ENCODE measurements around the gene ANKRD9. TPM values are rescaled to one million over a fixed set of nuclear protein-coding genes. Genes with fewer than 3 reads are reported as not detected.
A peak's percentile ranks its signal among the peaks of the same experiment; 100 is the strongest.

ANKRD9 gene
- total and polyA plus RNA-seq, 4 experiments from 2014 or later, result 0.69 to 2.5 (median 1.8) TPM; not detected in 1

- H3K36me3 Mint-ChIP-seq, result no peaks in the 10 kb centered on the region
- H3K27ac Mint-ChIP-seq, result peak overlapping the region in 3 of 7 donors; percentile 46 to 59 (median 55)
- H3K4me1 Mint-ChIP-seq, result peaks cover 3 to 9% (median 4%) of the 10 kb centered on the region in 4 donors
- Histone ChIP-seq H3K9me3 (ENCODE audit: control insufficient read depth in 1 of 2, low read length in 2 of 2) (no peaks in the 10 kb centered on the region), H3K27ac (ENCODE audit: low read depth, low read length) (peak overlapping the region; percentile 31), H3K4me1 (ENCODE audit: insufficient read depth, low read length) (peaks cover 9% of the 10 kb centered on the region), H3K4me3 (ENCODE audit: low read length in 2 of 2) (peak overlapping the region in 1 of 2 donors; percentile 64), H3K36me3 (ENCODE audit: insufficient read depth, low read length) (no peaks in the 10 kb centered on the region), H3K27me3 (ENCODE audit: insufficient read depth, low read length) (no peaks in the 10 kb centered on the region)
- peak overlapping the region; percentile 75 to 89 (median 84) for H3K4me3 Mint-ChIP-seq
- intact Hi-C loops (cut with micrococcal nuclease), result loop anchor here (5.0 kb wide), 2 partner anchors 199 to 554 kb away; partner anchors contain the start of genes DYNC1H1 and ZNF839
- ChIA-PET POLR2A (ENCODE audit: partially characterized antibody) (interaction anchor here (1.4 to 2.1 kb wide), 2 partner anchors 15 to 78 kb away, joined by 4 to 6 read pairs; no protein-coding TSS in a partner anchor), CTCF (ENCODE audit: partially characterized antibody) (interaction anchor here (0.6 to 12.2 kb wide), 13 partner anchors 8 to 200 kb away, joined by 3 to 252 read pairs (median 3); no protein-coding TSS in a partner anchor)
- DNase-seq, result peak in 4 of 5 donors; percentile 49 to 71 (median 57)
- peaks cover 2 to 3% of the 10 kb centered on the region in 2 donors for H3K27me3 Mint-ChIP-seq
- H3K9me3 Mint-ChIP-seq, result no peaks in the 10 kb centered on the region
These were observed 7.2 kb upstream of the ANKRD9 start for GRCh38 chr14:102516531-102517391.

GRCh38 chr14:102514987-102515733, 5.6 kb upstream of the ANKRD9 start:
- CTCF ChIA-PET (ENCODE audit: partially characterized antibody), result interaction anchor here (0.8 to 12.2 kb wide), 11 partner anchors 10 to 555 kb away, joined by 3 to 252 read pairs (median 4); no protein-coding TSS in a partner anchor
- Histone ChIP-seq H3K4me3 (ENCODE audit: low read length in 2 of 2) (no peak overlapping the region), H3K27me3 (ENCODE audit: insufficient read depth, low read length) (no peaks in the 10 kb centered on the region), H3K36me3 (ENCODE audit: insufficient read depth, low read length) (no peaks in the 10 kb centered on the region), H3K27ac (ENCODE audit: low read depth, low read length) (no peak overlapping the region), H3K9me3 (ENCODE audit: control insufficient read depth in 1 of 2, low read length in 2 of 2) (no peaks in the 10 kb centered on the region), H3K4me1 (ENCODE audit: insufficient read depth, low read length) (peaks cover 20% of the 10 kb centered on the region)
- H3K4me3 Mint-ChIP-seq, result peak overlapping the region in 2 of 8 donors; percentile 29 to 54
- no peak for DNase-seq
- peaks cover 4 to 21% (median 11%) of the 10 kb centered on the region in 4 donors for H3K4me1 Mint-ChIP-seq
- intact Hi-C loops (cut with micrococcal nuclease), result loop anchor here (5.0 kb wide), 2 partner anchors 198 to 553 kb away; partner anchors contain the start of genes DYNC1H1 and ZNF839
- H3K27ac Mint-ChIP-seq, result no peak overlapping the region
- POLR2A ChIA-PET (ENCODE audit: partially characterized antibody), result interaction anchor here (0.9 to 2.1 kb wide), 3 partner anchors 13 to 77 kb away, joined by 3 to 6 read pairs (median 4); no protein-coding TSS in a partner anchor
- H3K27me3 Mint-ChIP-seq, result peaks cover 2 to 3% of the 10 kb centered on the region in 2 donors
- H3K9me3 Mint-ChIP-seq, result peaks cover 0 to 4% (median 0%) of the 10 kb centered on the region in 8 donors
- no peaks in the 10 kb centered on the region for H3K36me3 Mint-ChIP-seq

DNA sequence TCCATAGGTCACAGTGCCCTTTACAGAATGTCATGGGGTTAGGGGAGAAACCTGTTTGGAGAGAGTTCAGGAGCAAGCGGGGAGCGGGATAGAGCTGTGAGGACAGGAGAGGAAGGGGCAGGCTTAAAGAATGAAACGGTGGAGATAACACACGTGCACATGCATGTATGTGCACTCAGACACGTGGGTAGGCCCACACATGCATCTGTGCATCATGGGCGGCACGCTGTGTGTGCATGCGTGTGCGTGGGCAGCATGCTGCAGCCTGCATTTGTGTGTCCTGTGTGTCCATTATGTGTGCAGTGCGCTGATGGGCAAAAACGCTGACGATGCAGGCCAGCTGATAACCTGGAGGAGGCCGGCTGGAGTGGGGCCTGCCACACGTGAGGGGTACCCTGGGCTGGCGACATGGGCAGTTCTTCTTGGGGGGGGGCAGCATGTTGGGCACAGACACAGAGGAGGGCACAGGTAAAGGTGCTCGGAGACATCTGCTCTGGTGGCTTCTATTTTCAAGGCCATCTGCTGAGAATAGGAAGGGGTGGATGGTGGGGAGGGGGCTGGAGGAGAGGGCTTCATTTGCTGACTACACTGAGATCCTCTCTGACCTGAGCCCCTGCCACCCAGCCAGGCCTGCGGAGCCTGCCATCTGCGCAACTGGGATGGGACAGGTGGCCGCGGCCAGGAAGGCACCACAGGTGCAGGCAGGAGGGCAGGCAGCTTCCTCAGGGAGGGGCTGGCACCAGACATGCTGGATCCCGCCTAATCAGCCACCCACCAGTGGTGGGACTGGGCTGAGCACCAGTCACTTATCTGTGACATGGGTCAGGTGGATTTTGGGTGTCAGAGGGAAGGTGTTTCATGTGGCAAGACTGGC, 4.6 kb upstream of the ANKRD9 start:
- Mint-ChIP-seq H3K4me1 (peaks cover 4 to 22% (median 11%) of the 10 kb centered on the region in 4 donors), H3K27ac (no peak overlapping the region), H3K4me3 (peak overlapping the region in 1 of 8 donors; percentile 39), H3K27me3 (peaks cover 2 to 3% of the 10 kb centered on the region in 2 donors), H3K9me3 (peaks cover 0 to 4% (median 0%) of the 10 kb centered on the region in 8 donors), H3K36me3 (no peaks in the 10 kb centered on the region)
- intact Hi-C loops (cut with micrococcal nuclease), result no loop called here
- no peak for DNase-seq
- CTCF ChIA-PET (ENCODE audit: partially characterized antibody), result interaction anchor here (0.6 to 12.2 kb wide), 6 partner anchors 12 to 554 kb away, joined by 3 to 252 read pairs (median 4); no protein-coding TSS in a partner anchor
- POLR2A ChIA-PET (ENCODE audit: partially characterized antibody), result interaction anchor here (0.9 kb wide), 1 partner anchor 14 kb away, joined by 3 read pairs; no protein-coding TSS in a partner anchor
- Histone ChIP-seq H3K27me3 (ENCODE audit: insufficient read depth, low read length) (no peaks in the 10 kb centered on the region), H3K36me3 (ENCODE audit: insufficient read depth, low read length) (no peaks in the 10 kb centered on the region), H3K4me1 (ENCODE audit: insufficient read depth, low read length) (peaks cover 22% of the 10 kb centered on the region), H3K9me3 (ENCODE audit: control insufficient read depth in 1 of 2, low read length in 2 of 2) (no peaks in the 10 kb centered on the region), H3K4me3 (ENCODE audit: low read length in 2 of 2) (no peak overlapping the region), H3K27ac (ENCODE audit: low read depth, low read length) (no peak overlapping the region)

DNA sequence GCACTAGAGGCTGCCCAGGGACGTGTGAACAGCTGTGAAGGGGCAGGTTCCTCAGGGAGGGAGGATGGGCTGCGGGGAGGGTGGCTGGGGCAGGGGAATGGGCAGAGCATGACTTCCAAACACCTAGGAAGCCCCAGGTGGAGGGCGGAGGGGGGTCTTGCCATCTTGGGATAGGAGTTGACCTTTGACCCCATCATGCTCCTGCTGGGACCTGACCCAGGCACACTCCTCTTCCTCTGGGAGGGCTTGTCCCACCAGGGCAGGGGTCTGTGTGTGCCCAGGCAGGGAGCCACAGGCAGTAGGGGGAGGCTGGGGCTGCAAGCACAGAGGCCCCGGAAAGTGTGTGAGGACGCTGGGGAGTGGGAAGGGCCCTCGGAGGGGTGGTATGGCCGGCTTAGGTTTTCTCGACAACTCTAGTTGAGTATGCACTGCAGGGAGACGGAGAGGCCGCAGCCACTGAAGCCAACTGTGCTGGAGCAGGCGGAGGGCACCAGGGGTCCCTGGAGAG, 3.3 kb upstream of the ANKRD9 start:
- peaks cover 4 to 25% (median 16%) of the 10 kb centered on the region in 4 donors for H3K4me1 Mint-ChIP-seq
- peak overlapping the region in 1 of 8 donors; percentile 46 for H3K4me3 Mint-ChIP-seq
- DNase-seq, result no peak
- Histone ChIP-seq H3K36me3 (ENCODE audit: insufficient read depth, low read length) (no peaks in the 10 kb centered on the region), H3K4me3 (ENCODE audit: low read length in 2 of 2) (no peak overlapping the region), H3K4me1 (ENCODE audit: insufficient read depth, low read length) (peaks cover 22% of the 10 kb centered on the region), H3K27ac (ENCODE audit: low read depth, low read length) (no peak overlapping the region), H3K27me3 (ENCODE audit: insufficient read depth, low read length) (no peaks in the 10 kb centered on the region), H3K9me3 (ENCODE audit: control insufficient read depth in 1 of 2, low read length in 2 of 2) (no peaks in the 10 kb centered on the region)
- intact Hi-C loops (cut with micrococcal nuclease), result no loop called here
- POLR2A ChIA-PET (ENCODE audit: partially characterized antibody), result no interaction called here
- peaks cover 2 to 3% of the 10 kb centered on the region in 2 donors for H3K27me3 Mint-ChIP-seq
- no peak overlapping the region for H3K27ac Mint-ChIP-seq
- H3K9me3 Mint-ChIP-seq, result peaks cover 0 to 4% (median 0%) of the 10 kb centered on the region in 8 donors
- H3K36me3 Mint-ChIP-seq, result no peaks in the 10 kb centered on the region
- CTCF ChIA-PET (ENCODE audit: partially characterized antibody), result no interaction called here

GRCh38 chr14:102511538-102511937, 2.0 kb upstream of the ANKRD9 start:
- intact Hi-C loops (cut with micrococcal nuclease), result no loop called here
- peak overlapping the region in 1 of 7 donors; percentile 48 for H3K27ac Mint-ChIP-seq

More at GRCh38 chr14:102511538-102511937, 2.0 kb upstream of the ANKRD9 start:
- H3K4me3 Mint-ChIP-seq, result peak overlapping the region in 7 of 8 donors; percentile 11 to 85 (median 45)
- H3K4me1 Mint-ChIP-seq, result peaks cover 4 to 25% (median 14%) of the 10 kb centered on the region in 4 donors
- peaks cover 2 to 3% of the 10 kb centered on the region in 2 donors for H3K27me3 Mint-ChIP-seq
- H3K9me3 ChIP-seq (ENCODE audit: control insufficient read depth in 1 of 2, low read length in 2 of 2), result no peaks in the 10 kb centered on the region
- H3K27me3 ChIP-seq (ENCODE audit: insufficient read depth, low read length), result no peaks in the 10 kb centered on the region
- no peak overlapping the region for H3K27ac ChIP-seq (ENCODE audit: low read depth, low read length)
- no peaks in the 10 kb centered on the region for H3K36me3 Mint-ChIP-seq
- no peaks in the 10 kb centered on the region for H3K36me3 ChIP-seq (ENCODE audit: insufficient read depth, low read length)
- ChIA-PET CTCF (ENCODE audit: partially characterized antibody) (interaction anchor here (0.8 to 2.2 kb wide), 3 partner anchors 14 to 83 kb away, joined by 4 to 13 read pairs (median 8); no protein-coding TSS in a partner anchor), POLR2A (ENCODE audit: partially characterized antibody) (no interaction called here)
- H3K9me3 Mint-ChIP-seq, result peaks cover 0 to 4% (median 0%) of the 10 kb centered on the region in 8 donors
- H3K4me3 ChIP-seq (ENCODE audit: low read length in 2 of 2), result no peak overlapping the region
- no peak for DNase-seq
- peaks cover 17% of the 10 kb centered on the region for H3K4me1 ChIP-seq (ENCODE audit: insufficient read depth, low read length)
